Astrocyte (in vitro differentiated cells and primary cell): ENCODE measurements around the gene ALLC. TPM values are rescaled to one million over a fixed set of nuclear protein-coding genes. Genes with fewer than 3 reads are reported as not detected.
"Not testable (repeated sequence)": the region's sequence is repeated elsewhere in the genome, so short reads cannot be mapped to it uniquely, and the experiment has no call there.

Experiments used
- DNase-seq: peaks from one replicate; pipeline ENCODE4 v3.0.0-alpha.2; 2010; ENCODE audit warnings: low read depth
- FAIRE-seq: peaks from 2 replicates; lab custom pipeline; 2011; peaks lifted over from hg19 to GRCh38; lab: Jason Lieb, UNC
- H2AFZ ChIP-seq: 2 replicates; pipeline ENCODE4 v1.6.0; 2012; ENCODE audit warnings: low read depth, low read length, inconsistent platforms
- H3K27ac ChIP-seq: 2 replicates; pipeline ENCODE4 v1.5.1; 2011; ENCODE audit warnings: low read depth, low read length, inconsistent platforms
- H3K27me3 ChIP-seq: 2 replicates; pipeline ENCODE4 v1.6.0; 2011; ENCODE audit warnings: low read length, inconsistent platforms; ENCODE audit not compliant: insufficient read depth
- H3K36me3 ChIP-seq: 2 replicates; pipeline ENCODE4 v1.5.1; 2011; ENCODE audit warnings: low read length, inconsistent platforms; ENCODE audit not compliant: insufficient read depth
- H3K4me1 ChIP-seq: 2 replicates; pipeline ENCODE4 v1.5.1; 2011; ENCODE audit warnings: low read length, inconsistent platforms; ENCODE audit not compliant: insufficient read depth
- H3K4me2 ChIP-seq: 2 replicates; pipeline ENCODE4 v1.6.0; 2012; ENCODE audit warnings: low read length, inconsistent platforms
- H3K4me3 ChIP-seq: 2 replicates; pipeline ENCODE4 v1.5.1; 2011; ENCODE audit warnings: low read depth, mild to moderate bottlenecking, low read length, inconsistent platforms; ENCODE audit not compliant: insufficient read depth
- H3K79me2 ChIP-seq: 2 replicates; pipeline ENCODE4 v1.6.0; 2012; ENCODE audit warnings: mild to moderate bottlenecking, low read length, inconsistent platforms; ENCODE audit not compliant: insufficient read depth
- H3K9ac ChIP-seq: 2 replicates; pipeline ENCODE4 v1.6.0; 2012; ENCODE audit warnings: mild to moderate bottlenecking, low read length, inconsistent platforms
- H3K9me3 ChIP-seq: 2 replicates; pipeline ENCODE4 v1.5.1; 2012; ENCODE audit warnings: low read depth, mild to moderate bottlenecking, low read length, inconsistent platforms; ENCODE audit not compliant: insufficient read depth
- H4K20me1 ChIP-seq: 2 replicates; pipeline ENCODE4 v1.6.0; 2012; ENCODE audit warnings: low read length, inconsistent platforms; ENCODE audit not compliant: insufficient read depth
- H3K27ac Mint-ChIP-seq: one replicate; pipeline ENCODE4 v1.8.0; 2021; ENCODE audit warnings: mild to moderate bottlenecking, mixed read lengths; ENCODE audit not compliant: unreplicated experiment
- H3K27me3 Mint-ChIP-seq: one replicate; pipeline ENCODE4 v1.8.0; 2021; ENCODE audit warnings: low read depth, mixed read lengths; ENCODE audit not compliant: unreplicated experiment
- H3K36me3 Mint-ChIP-seq: one replicate; pipeline ENCODE4 v1.8.0; 2021; ENCODE audit warnings: low read depth, mixed read lengths; ENCODE audit not compliant: unreplicated experiment
- H3K4me1 Mint-ChIP-seq: one replicate; pipeline ENCODE4 v1.8.0; 2021; ENCODE audit warnings: low read depth, mixed read lengths; ENCODE audit not compliant: unreplicated experiment
- H3K4me3 Mint-ChIP-seq: one replicate; pipeline ENCODE4 v1.8.0; 2021; ENCODE audit warnings: mild to moderate bottlenecking, moderate library complexity, mixed read lengths; ENCODE audit not compliant: unreplicated experiment
- H3K9me3 Mint-ChIP-seq: one replicate; pipeline ENCODE4 v1.8.0; 2021; ENCODE audit warnings: mild to moderate bottlenecking, mixed read lengths; ENCODE audit not compliant: unreplicated experiment
- CTCF ChIP-seq: IDR thresholded peaks from 2 replicates; pipeline ENCODE4 v1.5.1; 2011; ENCODE audit warnings: low read depth, mild to moderate bottlenecking, inconsistent platforms, low read length, moderate library complexity; ENCODE audit not compliant: insufficient read depth
- EZH2 ChIP-seq: IDR thresholded peaks from 2 replicates; pipeline ENCODE4 v1.6.1; 2012; ENCODE audit warnings: mild to moderate bottlenecking, low read length, inconsistent platforms; ENCODE audit not compliant: insufficient read depth
- total RNA-seq: library from RNA; stranded (reverse); gene quantifications from 2 replicates; pipeline ENCODE4 v1.2.1, GENCODE V29; 2021

ALLC gene
- total RNA-seq, 1 donor from 2014 or later: not detected

GRCh38 chr2:3659447-3660432 is 1.7 kb downstream of the ALLC start:
- peaks cover 3% of the 10 kb centered on the region for H3K27me3 ChIP-seq
- Mint-ChIP-seq H3K36me3 (no peaks in the 10 kb centered on the region), H3K4me1 (peaks cover 15% of the 10 kb centered on the region), H3K27ac (peak overlapping the region; percentile 37), H3K9me3 (peaks cover 3% of the 10 kb centered on the region), H3K4me3 (no peak overlapping the region), H3K27me3 (no peaks in the 10 kb centered on the region)
- H3K9ac ChIP-seq: no peak overlapping the region
- H3K36me3 ChIP-seq: no peaks in the 10 kb centered on the region
- TF ChIP-seq CTCF: no peak
- TF ChIP-seq EZH2: no peak
- DNase-seq (no peak), FAIRE-seq (no peak)
- no peak overlapping the region for H3K4me2 ChIP-seq
- H3K4me3 ChIP-seq: no peak overlapping the region
- no peaks in the 10 kb centered on the region for H3K4me1 ChIP-seq
- no peak overlapping the region for H3K27ac ChIP-seq
- H3K9me3 ChIP-seq: no peaks in the 10 kb centered on the region
- H3K79me2 ChIP-seq: no peaks in the 10 kb centered on the region
- H2AFZ ChIP-seq: no peak overlapping the region
- no peaks in the 10 kb centered on the region for H4K20me1 ChIP-seq

GRCh38 chr2:3660640-3661039 is 2.6 kb downstream of the ALLC start:
- H3K4me3 Mint-ChIP-seq, H3K27me3 Mint-ChIP-seq, H3K9me3 ChIP-seq, H3K4me2 ChIP-seq, H2AFZ ChIP-seq, H3K27ac ChIP-seq, H3K4me3 ChIP-seq, H3K36me3 ChIP-seq, H3K9ac ChIP-seq, H4K20me1 ChIP-seq, FAIRE-seq, H3K27me3 ChIP-seq, H3K4me1 ChIP-seq, DNase-seq, H3K36me3 Mint-ChIP-seq, H3K9me3 Mint-ChIP-seq, H3K79me2 ChIP-seq: not testable (repeated sequence)
- H3K27ac Mint-ChIP-seq: peak overlapping the region; percentile 17
- H3K4me1 Mint-ChIP-seq: peaks cover 15% of the 10 kb centered on the region

GRCh38 chr2:3661149-3661660 is 3.2 kb downstream of the ALLC start:
- Histone ChIP-seq H3K27ac (no peak overlapping the region), H2AFZ (no peak overlapping the region), H3K4me2 (no peak overlapping the region), H3K27me3 (peaks cover 2% of the 10 kb centered on the region), H3K9ac (no peak overlapping the region), H3K9me3 (no peaks in the 10 kb centered on the region), H3K36me3 (no peaks in the 10 kb centered on the region), H3K4me3 (no peak overlapping the region), H3K79me2 (no peaks in the 10 kb centered on the region), H4K20me1 (no peaks in the 10 kb centered on the region), H3K4me1 (no peaks in the 10 kb centered on the region)
- H3K27me3 Mint-ChIP-seq: peaks cover 2% of the 10 kb centered on the region
- no peaks in the 10 kb centered on the region for H3K36me3 Mint-ChIP-seq
- DNase-seq (no peak), FAIRE-seq (no peak)
- no peak overlapping the region for H3K27ac Mint-ChIP-seq
- no peak overlapping the region for H3K4me3 Mint-ChIP-seq
- peaks cover 15% of the 10 kb centered on the region for H3K4me1 Mint-ChIP-seq
- TF ChIP-seq EZH2 (no peak), CTCF (no peak)
- peaks cover 3% of the 10 kb centered on the region for H3K9me3 Mint-ChIP-seq
